GM19035 (cell line): ENCODE results near the gene MGAT4B.

Experiments
- ATAC-seq: cut with Tn5 transposase; IDR thresholded peaks from one replicate; pipeline ENCODE4 v1.9.1; 2021; ENCODE audit not compliant: unreplicated experiment

Gene MGAT4B

GRCh38 chr5:179812997-179813607, 6.4 kb upstream of the MGAT4B start:
- no peak for ATAC-seq

DNA sequence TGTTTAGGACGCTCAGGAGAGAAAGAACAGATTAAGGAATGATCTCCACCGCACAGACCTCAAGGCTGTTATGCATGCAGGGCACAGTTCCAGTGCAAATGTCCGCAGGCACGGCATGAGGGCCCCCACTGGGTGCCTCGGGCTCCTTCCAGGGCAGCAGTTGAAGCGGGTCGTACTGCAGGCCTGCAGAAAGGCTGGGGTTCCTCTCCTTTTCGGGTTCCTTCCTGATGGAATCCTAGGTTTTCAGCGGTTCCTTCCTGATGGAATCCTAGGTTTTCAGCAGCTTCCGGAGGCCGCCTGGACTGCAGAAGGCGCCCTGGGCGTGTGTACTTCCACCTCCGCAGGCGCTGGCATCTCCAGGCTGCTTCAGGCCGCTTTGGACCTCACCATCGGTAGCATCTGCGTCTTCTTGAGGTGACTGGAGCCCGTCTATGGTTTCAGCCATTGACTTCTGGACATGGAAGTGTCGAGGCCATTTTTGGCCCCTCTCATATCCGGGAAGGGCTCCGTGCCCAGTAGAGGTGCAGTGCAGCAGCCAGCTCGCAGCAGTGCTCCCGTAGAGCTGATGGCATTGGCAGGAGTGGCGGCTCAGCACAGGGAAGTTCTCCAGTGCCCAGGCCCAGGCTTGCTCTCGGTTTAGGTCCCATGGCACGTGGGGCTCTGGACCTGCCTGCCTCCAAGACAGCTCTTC, 5.6 kb upstream of the MGAT4B start:
- ATAC-seq = no peak

- peak; percentile 27 for ATAC-seq
Observed at GRCh38 chr5:179805529-179806249, 977 bp downstream of the MGAT4B start.

- ATAC-seq = no peak
Observed at GRCh38 chr5:179805070-179805528, 1.6 kb downstream of the MGAT4B start.

DNA sequence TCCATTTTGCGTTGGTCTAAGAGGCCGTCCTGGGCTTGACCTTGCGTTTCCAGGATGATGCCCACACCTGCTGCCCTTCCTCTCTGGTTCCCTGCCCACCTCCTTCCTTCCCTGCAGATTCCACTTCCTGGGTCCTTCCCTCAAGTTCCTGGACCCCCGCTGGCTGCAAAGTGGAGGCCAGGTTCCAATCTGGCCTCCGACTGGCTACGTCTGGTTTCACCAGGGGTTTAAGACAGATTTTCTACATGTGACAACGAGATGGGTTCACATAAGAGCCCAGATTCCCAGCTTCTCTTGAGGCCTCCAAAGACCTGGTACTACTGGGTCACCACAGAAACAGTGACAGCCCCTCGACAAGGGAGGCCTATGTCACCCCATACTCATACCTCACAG, 2.1 kb downstream of the MGAT4B start:
- ATAC-seq = no peak

DNA sequence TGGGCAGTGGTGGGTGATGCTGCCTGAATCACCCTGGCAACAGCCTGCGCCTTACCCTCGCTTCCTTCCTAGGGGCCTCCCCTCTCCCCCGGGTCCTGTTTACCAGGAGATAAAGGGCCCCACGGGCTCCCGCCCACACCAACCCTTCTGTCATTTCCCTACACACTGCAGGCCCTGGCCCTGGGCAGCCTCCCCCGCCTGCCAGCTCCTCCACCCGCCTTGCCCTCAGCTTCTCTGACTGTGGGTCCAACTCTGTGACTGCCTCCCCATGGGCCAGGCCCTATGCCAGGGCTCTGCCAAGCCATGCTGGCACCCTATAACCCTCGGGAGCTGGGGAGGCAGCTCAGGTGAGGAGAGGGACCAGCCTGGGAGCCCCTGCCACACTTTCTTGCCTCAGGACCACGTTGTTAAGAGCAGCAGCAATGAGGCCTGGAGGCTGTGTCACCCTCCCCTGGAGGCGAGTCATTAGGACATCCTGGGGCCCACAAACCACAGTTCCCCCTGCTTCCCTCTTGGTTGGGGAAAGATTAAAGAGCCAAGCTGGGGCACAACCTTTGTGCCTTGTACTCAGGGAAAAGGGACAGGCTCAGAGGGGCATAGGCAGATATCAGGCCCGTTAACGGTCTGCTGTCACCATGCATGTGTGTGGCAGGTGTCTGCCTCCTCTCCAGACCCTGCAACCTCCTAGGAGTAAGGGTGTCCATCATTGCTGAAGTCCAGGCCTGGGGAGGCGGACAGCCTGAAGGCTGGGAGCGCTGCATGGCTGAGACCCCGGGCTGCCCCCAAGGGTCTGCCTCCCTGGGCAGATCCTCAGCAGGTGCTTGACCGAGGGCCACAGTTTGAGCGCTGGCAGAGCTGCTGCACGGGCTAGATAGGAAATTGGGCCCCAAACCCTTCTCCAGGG, 2.8 kb downstream of the MGAT4B start:
- no peak for ATAC-seq

DNA sequence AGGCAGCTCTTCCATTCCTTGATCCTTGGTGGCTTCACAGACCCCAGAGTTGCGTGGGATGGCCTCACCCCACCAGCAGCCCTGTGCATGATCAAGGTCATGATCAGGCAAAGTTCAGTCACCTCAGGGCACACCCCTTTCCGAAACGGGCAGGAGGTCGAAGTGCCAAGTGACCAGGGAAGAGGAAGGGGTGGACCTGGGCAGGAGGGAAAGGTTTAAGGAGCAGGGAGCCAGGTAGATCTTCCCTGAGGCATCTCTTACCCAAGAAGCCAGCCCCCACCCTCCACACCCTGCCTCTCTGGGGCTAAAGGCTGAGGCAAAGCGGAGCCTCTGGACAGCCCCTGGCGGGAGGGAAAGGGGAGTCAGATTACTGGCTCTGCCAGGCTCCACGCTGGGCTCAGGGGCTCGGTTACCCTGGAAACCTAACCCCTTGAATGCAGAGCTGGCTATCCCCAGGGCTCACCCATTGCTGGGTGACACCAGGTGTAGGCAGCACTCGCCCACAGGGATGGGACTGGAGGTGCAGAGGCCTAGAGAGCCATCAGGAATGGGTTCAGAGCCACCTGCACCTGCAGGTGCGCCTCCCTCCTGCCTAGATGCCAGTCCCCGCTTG, 3.6 kb downstream of the MGAT4B start:
- no peak for ATAC-seq

- ATAC-seq = no peak
Observed at GRCh38 chr5:179802207-179802883, 4.3 kb downstream of the MGAT4B start.

- no peak for ATAC-seq
Observed at GRCh38 chr5:179801304-179802206, 5.1 kb downstream of the MGAT4B start.

GRCh38 chr5:179800696-179801201, 5.9 kb downstream of the MGAT4B start:
- no peak for ATAC-seq

DNA sequence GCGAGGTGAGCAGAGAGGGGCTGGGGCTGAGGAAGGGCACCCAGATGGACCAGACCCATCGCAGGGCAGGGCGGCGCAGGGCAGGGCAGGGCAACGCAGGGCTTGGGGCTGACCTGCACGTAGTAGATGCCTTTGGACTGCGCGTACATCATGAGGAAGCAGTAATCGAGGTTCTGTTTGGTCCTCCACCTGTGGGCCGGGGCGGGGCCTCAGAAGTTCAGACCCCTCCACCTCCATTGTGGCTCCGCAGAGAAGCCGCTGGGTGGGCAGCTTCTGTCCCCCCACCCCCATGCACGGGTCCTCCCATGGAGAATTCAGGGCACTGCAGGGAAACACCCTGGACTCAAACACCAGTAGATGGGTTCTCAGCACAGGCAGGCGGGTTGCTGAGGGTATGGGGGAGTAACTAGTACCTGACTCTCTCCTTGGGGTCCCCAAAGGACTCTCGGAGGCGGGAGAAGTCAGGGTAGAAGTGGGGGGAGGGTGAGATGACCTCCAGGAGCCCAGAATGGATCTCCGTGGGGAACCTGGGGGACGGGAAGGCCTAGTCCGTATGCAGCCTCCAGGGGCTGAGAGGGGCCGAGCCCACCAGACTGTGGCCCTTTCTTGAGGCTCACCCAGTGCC, 6.5 kb downstream of the MGAT4B start:
- no peak for ATAC-seq

- ATAC-seq = no peak
Observed at GRCh38 chr5:179799644-179799973, 7.1 kb downstream of the MGAT4B start.

DNA sequence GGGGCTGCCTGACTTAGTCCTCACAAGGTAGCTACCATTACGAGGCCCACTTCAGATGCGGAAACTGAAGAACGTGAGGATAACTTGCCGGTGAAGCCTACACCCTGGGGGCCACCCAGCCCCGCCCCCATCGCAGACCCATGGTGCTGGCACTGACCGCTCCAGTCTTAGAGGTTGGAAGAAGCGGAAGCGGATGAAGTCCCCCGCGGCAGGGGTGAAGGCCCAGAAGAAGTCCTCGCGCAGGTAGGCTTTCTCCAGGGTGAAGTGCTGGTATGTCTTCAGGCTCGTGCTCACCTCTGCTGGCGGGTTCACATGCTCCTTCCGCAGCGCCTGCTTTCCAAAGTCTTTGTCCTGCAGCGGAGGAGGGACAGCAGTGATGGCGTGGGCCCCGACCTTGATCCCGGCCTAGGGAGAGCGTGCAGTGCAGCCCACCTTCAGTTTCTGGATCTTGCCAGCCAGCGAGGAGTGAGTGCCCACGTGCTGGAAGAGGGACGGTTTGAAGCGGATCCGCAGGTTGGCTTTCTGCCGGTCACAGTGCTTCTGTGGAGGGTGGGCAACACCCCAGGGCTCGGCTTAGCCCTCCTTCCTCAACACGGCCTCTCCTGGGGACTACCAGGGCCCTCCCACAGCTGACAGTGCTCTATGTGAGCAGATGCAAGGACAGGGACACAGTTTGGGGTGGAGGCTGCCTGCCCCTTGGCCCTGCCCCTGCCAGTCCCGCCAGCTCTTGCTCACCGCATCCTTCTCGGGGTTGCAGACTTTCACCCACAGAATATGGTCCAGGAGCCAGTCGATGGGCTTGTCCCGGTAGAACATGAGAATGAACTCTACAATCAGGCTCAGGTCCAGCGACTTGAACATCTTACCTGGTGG, 7.7 kb downstream of the MGAT4B start:
- no peak for ATAC-seq

GRCh38 chr5:179798144-179798770, 8.4 kb downstream of the MGAT4B start:
- no peak for ATAC-seq

GRCh38 chr5:179797741-179798140, 8.9 kb downstream of the MGAT4B start:
- ATAC-seq = no peak

DNA sequence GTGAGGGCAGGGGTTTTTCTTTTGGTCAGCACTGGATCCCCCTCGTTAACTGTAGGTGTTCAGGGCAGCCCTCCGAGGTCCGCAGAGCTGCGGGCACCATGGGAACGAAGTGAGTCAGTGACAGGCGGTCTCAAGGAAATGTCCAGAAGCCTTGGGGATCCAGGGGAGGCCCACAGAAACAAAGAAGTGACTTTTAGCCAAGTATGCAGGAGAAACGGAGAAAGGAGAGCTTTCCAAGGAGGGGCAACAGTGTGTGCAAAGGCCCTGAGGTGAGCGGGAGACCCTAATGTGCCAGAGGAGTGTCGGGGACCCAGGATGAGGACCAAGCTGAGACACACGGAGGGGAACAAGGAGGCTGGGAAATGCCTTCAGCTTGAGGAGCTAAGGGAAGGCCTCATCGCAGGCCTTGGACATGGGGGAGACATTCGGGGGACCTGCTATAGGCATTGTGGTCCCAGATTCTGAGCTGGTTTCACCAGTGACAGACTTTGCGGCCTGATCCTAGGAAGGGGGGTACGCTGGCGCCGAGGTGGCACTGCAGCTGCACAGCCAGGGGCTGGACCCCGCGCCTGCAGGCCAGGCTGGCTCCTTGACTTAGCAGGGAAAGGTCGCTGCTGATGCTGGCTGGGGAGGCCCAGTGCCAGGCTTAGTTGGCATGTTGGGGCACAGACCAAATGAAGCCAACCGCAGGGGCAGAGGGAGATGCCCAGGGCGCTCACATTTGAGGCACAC, 9.6 kb downstream of the MGAT4B start:
- no peak for ATAC-seq
